Measurements from ENCODE around the gene KRTAP20-3.

The KRTAP20-3 gene

DNA sequence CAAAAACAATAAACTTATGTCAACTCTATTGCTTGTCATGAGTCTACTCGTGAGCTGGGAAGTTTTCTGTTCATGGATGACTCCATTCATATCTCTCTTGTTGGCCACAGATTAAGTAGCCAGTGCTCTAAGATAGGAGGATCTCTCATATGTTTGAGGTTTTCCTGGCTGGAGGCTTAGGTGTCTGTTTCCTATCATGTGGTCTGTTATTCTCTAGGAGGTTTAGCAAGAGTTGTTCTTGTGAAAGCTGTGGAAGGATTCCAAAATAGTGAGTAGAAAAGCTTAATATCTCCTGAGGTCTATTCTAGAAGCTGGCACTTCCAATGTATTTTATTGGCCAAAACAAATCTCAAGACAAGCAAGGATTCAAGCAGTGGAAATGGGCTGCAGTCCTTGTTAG, 13.5 kb upstream of the KRTAP20-3 start:
- TF ChIP-seq, protein P1, sequence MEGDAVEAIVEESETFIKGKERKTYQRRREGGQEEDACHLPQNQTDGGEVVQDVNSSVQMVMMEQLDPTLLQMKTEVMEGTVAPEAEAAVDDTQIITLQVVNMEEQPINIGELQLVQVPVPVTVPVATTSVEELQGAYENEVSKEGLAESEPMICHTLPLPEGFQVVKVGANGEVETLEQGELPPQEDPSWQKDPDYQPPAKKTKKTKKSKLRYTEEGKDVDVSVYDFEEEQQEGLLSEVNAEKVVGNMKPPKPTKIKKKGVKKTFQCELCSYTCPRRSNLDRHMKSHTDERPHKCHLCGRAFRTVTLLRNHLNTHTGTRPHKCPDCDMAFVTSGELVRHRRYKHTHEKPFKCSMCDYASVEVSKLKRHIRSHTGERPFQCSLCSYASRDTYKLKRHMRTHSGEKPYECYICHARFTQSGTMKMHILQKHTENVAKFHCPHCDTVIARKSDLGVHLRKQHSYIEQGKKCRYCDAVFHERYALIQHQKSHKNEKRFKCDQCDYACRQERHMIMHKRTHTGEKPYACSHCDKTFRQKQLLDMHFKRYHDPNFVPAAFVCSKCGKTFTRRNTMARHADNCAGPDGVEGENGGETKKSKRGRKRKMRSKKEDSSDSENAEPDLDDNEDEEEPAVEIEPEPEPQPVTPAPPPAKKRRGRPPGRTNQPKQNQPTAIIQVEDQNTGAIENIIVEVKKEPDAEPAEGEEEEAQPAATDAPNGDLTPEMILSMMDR (conservative IDR thresholded peaks at IDR 0.05; ENCODE audit: control insufficient read depth, insufficient read depth, low read depth, low read length), result no peak
- DNase-seq (ENCODE audit: low read depth), result no peak

DNA sequence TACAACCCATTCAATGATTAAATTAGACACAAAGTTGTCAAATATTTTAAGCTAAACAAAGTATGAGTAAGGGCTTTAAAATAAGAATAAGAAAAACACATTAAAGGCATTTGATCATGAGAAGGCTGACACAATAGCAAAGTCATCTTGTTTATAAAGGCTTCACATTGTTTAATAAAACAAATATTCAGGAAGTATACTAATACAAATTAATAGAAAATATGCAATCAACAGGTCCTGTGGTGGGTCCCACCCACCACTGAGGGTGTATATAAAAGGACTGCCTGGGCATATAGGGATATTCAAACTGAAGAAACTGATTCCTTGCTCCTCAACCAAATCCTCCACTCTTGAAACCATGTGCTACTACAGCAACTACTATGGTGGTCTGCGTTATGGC, 7.8 kb upstream of the KRTAP20-3 start, which contains the start of gene KRTAP20-2:
Gene KRTAP20-2, plus strand, starts transcription at position 301 of the 400 bp plus-strand sequence. Its CDS starts 58 bp downstream, at position 359.
- no peak for DNase-seq (ENCODE audit: low read depth)
- TF ChIP-seq, protein P1 (conservative IDR thresholded peaks at IDR 0.05; ENCODE audit: control insufficient read depth, insufficient read depth, low read depth, low read length), result no peak
- H3K4me3 ChIP-seq (ENCODE audit: control insufficient read depth, low read depth, low read length), result no peak within 1 kb of the TSS

More for the DNA sequence above, 13.5 kb upstream of the KRTAP20-3 start:
- H3K4me3 ChIP-seq (ENCODE audit: control insufficient read depth, low read depth, low read length), result no peak overlapping the region

DNA sequence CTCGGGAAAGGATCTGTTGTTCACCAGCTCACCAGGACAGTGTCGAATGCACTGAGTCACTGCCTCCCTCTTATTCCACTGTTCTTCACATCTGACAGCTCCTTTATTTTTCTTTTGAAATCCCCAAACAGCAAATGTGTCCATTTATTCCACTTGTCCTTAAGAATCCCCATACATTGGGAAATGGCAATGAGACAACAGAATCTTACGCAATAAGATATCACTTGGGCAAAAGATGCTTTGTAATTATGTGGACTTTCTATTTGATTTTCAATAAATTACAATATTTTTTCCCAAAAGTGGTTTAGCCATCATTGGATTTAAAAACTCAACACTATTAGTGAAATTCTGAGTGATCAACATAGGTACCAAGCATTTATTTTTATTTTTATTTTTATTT, 4.0 kb upstream of the KRTAP20-3 start:
- H3K4me3 ChIP-seq (ENCODE audit: control insufficient read depth, low read depth, low read length), result no peak overlapping the region
- TF ChIP-seq, protein P1 (conservative IDR thresholded peaks at IDR 0.05; ENCODE audit: control insufficient read depth, insufficient read depth, low read depth, low read length), result no peak
- DNase-seq (ENCODE audit: low read depth), result no peak

DNA sequence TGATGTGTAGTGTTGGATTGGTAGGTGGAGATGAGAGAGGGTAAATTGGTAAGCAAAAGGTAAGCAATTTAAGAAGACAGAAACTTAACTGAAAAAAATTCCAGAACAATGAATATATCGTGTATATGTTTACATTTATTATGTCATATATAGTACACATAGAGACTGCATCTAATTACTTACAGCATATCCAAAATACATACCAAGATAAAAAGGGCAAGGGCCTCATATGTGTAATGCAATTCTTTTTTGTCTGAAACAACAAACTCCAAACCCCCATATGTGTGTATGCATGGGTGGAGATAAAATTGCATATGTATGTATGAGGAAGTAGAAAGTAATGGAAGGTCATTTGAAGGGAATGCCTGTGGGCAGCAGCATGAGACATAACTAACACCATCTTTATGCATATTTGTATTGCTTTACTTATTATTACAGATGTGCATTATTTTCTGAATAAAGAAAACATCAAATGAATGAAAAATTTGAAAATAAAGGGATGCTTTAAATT, 4.3 kb downstream of the KRTAP20-3 start:
- TF ChIP-seq, protein P1 (conservative IDR thresholded peaks at IDR 0.05; ENCODE audit: control insufficient read depth, insufficient read depth, low read depth, low read length), result no peak
- H3K4me3 ChIP-seq (ENCODE audit: control insufficient read depth, low read depth, low read length), result no peak overlapping the region
- no peak for DNase-seq (ENCODE audit: low read depth)

DNA sequence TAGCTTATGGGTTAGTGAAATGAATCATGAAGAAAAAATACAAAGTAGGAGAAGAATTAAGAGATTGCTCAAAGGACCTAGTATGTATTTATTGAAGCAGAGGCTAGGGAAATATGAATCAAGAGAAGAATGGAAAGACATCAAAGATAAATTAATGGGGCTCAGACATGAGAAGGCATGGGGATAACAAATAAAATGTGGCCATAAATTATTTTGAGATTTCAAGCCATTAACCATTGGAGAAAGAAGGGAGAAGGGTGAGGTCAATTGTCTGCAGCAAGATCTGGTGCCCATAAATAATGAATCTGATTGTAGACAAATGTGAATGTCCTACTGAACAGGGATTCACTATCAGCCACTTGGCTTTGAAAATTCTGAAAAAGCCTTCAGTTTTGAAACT, 10.2 kb downstream of the KRTAP20-3 start:
- TF ChIP-seq, protein P1 (conservative IDR thresholded peaks at IDR 0.05; ENCODE audit: control insufficient read depth, insufficient read depth, low read depth, low read length), result no peak
- no peak for DNase-seq (ENCODE audit: low read depth)
- H3K4me3 ChIP-seq (ENCODE audit: control insufficient read depth, low read depth, low read length), result no peak overlapping the region

DNA sequence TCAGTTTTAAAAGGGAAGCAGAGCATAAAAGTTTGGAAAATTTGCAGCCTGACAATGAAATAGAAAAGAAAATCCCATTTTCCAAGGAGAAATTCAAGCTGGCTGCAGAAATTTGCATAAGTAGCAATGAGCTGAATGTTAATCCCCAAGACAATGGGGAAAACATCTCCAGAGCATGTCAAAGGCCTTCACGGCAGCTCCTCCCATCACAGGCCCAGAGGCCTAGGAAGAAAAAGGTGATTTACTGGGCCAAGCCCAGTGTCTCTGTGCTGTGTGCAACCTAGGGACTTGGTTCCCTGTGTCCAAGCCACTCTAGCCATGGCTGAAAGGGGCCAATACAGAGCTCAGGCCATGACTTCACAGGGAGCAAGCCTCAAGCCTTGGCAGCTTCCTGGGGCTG, 26.1 kb downstream of the KRTAP20-3 start:
- H3K4me3 ChIP-seq (ENCODE audit: control insufficient read depth, low read depth, low read length), result no peak overlapping the region
- no peak for DNase-seq (ENCODE audit: low read depth)
- TF ChIP-seq, protein P1 (conservative IDR thresholded peaks at IDR 0.05; ENCODE audit: control insufficient read depth, insufficient read depth, low read depth, low read length), result no peak
